ENCODE results near the gene DDIT3.

- TF ChIP-seq CTCF (IDR thresholded peaks at IDR 0.05; ENCODE audit: low read depth, low read length) (no peak), MAX (IDR thresholded peaks at IDR 0.05; ENCODE audit: low read depth, low read length) (no peak), POLR2A (IDR thresholded peaks at IDR 0.05; ENCODE audit: extremely low read depth, insufficient read length) (no peak)
Measured at GRCh38 chr12:57472391-57472790, 47.9 kb downstream of the DDIT3 start.

Measured in NB4 (cell line).